ENCODE data around the gene OGDH. TPM values are rescaled to one million over a fixed set of nuclear protein-coding genes. Genes with fewer than 3 reads are reported as not detected.

Gene OGDH
- total and polyA plus RNA-seq, 2 of the 13 experiments (the other 11 are each of a cell fraction or from before 2014, with no cell fraction given), result 17.4 to 25.4 TPM

DNA sequence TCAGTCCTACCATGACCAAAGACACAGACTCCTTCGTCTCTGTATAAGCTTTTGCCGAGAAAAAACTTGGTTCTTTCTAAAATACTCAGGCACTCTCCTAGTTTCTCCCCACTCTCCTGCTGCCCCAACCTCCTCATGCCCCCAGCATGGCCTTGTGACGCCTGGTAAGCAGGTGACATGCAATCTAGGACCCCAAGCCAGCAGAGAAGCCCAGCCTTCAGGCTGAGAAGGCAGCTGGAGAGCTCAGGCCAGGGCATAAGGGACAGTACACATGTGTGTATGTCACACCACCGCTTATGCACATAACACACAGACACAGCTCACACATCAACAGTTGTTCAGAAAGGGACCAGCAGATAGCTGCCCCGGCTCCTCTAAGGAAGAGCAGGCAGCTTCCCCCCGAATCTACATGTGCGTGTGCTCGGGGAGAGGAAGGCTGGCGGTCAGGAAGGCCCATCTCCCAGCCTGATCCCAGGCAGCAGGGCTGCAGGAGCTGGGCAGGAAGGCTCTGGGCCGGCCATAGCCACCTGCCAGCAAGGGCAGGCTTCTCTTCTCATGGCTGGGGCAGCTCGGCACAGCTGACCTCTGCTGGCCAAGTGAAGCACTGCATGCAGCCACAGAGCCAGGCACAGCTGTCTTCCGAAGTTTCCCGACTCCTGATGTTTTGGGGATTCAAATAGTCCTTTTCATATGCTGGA, 41.2 kb upstream of the OGDH start (continued):
- peak; percentile 48; the same call in 1 of the 2 replicates for TF ChIP-seq ZNF614 (CRISPR knock-in tag; IDR thresholded peaks at IDR 0.05; ENCODE audit: borderline replicate concordance)
- no peak for TF ChIP-seq MIER2 (CRISPR knock-in tag; IDR thresholded peaks at IDR 0.05)
- 0 out of 2 replicates have a peak, but pooled peaks have one; percentile 26 for TF ChIP-seq ISL2 (CRISPR knock-in tag; IDR thresholded peaks at IDR 0.05)
- TF ChIP-seq KDM2A (CRISPR knock-in tag; IDR thresholded peaks at IDR 0.05; ENCODE audit: borderline replicate concordance, low read depth), result peak; percentile 54
- TF ChIP-seq, protein P1, sequence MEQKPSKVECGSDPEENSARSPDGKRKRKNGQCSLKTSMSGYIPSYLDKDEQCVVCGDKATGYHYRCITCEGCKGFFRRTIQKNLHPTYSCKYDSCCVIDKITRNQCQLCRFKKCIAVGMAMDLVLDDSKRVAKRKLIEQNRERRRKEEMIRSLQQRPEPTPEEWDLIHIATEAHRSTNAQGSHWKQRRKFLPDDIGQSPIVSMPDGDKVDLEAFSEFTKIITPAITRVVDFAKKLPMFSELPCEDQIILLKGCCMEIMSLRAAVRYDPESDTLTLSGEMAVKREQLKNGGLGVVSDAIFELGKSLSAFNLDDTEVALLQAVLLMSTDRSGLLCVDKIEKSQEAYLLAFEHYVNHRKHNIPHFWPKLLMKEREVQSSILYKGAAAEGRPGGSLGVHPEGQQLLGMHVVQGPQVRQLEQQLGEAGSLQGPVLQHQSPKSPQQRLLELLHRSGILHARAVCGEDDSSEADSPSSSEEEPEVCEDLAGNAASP (CRISPR knock-in tag; IDR thresholded peaks at IDR 0.05; ENCODE audit: borderline replicate concordance), result 0 out of 2 replicates have a peak, but pooled peaks have one; percentile 37
- TF ChIP-seq, protein P2, sequence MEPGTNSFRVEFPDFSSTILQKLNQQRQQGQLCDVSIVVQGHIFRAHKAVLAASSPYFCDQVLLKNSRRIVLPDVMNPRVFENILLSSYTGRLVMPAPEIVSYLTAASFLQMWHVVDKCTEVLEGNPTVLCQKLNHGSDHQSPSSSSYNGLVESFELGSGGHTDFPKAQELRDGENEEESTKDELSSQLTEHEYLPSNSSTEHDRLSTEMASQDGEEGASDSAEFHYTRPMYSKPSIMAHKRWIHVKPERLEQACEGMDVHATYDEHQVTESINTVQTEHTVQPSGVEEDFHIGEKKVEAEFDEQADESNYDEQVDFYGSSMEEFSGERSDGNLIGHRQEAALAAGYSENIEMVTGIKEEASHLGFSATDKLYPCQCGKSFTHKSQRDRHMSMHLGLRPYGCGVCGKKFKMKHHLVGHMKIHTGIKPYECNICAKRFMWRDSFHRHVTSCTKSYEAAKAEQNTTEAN (CRISPR knock-in tag; conservative IDR thresholded peaks at IDR 0.05), result 0 out of 2 replicates have a peak, but pooled peaks have one; percentile 34
- no peak for TF ChIP-seq MAZ (IDR thresholded peaks at IDR 0.05; ENCODE audit: borderline replicate concordance, low read depth, low read length)
- TF ChIP-seq MAZ (CRISPR knock-in tag; IDR thresholded peaks at IDR 0.05; ENCODE audit: low read depth), result no peak
- 0 out of 2 replicates have a peak, but pooled peaks have one; percentile 52 for TF ChIP-seq KLF6 (CRISPR knock-in tag; IDR thresholded peaks at IDR 0.05)
- TF ChIP-seq NFKB2 (CRISPR knock-in tag; IDR thresholded peaks at IDR 0.05; ENCODE audit: borderline replicate concordance), result 0 out of 2 replicates have a peak, but pooled peaks have one; percentile 72
- TF ChIP-seq, protein P3, sequence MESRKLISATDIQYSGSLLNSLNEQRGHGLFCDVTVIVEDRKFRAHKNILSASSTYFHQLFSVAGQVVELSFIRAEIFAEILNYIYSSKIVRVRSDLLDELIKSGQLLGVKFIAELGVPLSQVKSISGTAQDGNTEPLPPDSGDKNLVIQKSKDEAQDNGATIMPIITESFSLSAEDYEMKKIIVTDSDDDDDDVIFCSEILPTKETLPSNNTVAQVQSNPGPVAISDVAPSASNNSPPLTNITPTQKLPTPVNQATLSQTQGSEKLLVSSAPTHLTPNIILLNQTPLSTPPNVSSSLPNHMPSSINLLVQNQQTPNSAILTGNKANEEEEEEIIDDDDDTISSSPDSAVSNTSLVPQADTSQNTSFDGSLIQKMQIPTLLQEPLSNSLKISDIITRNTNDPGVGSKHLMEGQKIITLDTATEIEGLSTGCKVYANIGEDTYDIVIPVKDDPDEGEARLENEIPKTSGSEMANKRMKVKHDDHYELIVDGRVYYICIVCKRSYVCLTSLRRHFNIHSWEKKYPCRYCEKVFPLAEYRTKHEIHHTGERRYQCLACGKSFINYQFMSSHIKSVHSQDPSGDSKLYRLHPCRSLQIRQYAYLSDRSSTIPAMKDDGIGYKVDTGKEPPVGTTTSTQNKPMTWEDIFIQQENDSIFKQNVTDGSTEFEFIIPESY (CRISPR knock-in tag; IDR thresholded peaks at IDR 0.05), result peak; percentile 17; the same call in 1 of the 2 replicates
- TF ChIP-seq CHD4 (IDR thresholded peaks at IDR 0.05; ENCODE audit: borderline replicate concordance, low read length), result no peak
- TF ChIP-seq PAWR (CRISPR knock-in tag; IDR thresholded peaks at IDR 0.05; ENCODE audit: borderline replicate concordance), result no peak
- TF ChIP-seq FOXM1 (CRISPR knock-in tag; IDR thresholded peaks at IDR 0.05), result peak; percentile 12; the same call in 1 of the 2 replicates
- TF ChIP-seq ARNT (IDR thresholded peaks at IDR 0.05), result no peak
- TF ChIP-seq KAT7 (CRISPR knock-in tag; IDR thresholded peaks at IDR 0.05; ENCODE audit: borderline replicate concordance), result no peak
- TF ChIP-seq, protein P4, sequence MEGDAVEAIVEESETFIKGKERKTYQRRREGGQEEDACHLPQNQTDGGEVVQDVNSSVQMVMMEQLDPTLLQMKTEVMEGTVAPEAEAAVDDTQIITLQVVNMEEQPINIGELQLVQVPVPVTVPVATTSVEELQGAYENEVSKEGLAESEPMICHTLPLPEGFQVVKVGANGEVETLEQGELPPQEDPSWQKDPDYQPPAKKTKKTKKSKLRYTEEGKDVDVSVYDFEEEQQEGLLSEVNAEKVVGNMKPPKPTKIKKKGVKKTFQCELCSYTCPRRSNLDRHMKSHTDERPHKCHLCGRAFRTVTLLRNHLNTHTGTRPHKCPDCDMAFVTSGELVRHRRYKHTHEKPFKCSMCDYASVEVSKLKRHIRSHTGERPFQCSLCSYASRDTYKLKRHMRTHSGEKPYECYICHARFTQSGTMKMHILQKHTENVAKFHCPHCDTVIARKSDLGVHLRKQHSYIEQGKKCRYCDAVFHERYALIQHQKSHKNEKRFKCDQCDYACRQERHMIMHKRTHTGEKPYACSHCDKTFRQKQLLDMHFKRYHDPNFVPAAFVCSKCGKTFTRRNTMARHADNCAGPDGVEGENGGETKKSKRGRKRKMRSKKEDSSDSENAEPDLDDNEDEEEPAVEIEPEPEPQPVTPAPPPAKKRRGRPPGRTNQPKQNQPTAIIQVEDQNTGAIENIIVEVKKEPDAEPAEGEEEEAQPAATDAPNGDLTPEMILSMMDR (CRISPR knock-in tag; IDR thresholded peaks at IDR 0.05), result peak; percentile 95
- no peak for TF ChIP-seq ZNF652 (CRISPR knock-in tag; IDR thresholded peaks at IDR 0.05; ENCODE audit: borderline replicate concordance, low read depth)
- no peak for TF ChIP-seq ZFP82 (CRISPR knock-in tag; IDR thresholded peaks at IDR 0.05; ENCODE audit: borderline replicate concordance)
- TF ChIP-seq, protein P5, sequence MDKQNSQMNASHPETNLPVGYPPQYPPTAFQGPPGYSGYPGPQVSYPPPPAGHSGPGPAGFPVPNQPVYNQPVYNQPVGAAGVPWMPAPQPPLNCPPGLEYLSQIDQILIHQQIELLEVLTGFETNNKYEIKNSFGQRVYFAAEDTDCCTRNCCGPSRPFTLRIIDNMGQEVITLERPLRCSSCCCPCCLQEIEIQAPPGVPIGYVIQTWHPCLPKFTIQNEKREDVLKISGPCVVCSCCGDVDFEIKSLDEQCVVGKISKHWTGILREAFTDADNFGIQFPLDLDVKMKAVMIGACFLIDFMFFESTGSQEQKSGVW (CRISPR knock-in tag; IDR thresholded peaks at IDR 0.05; ENCODE audit: borderline replicate concordance), result no peak
- TF ChIP-seq ZNF546 (CRISPR knock-in tag; conservative IDR thresholded peaks at IDR 0.05), result 0 out of 2 replicates have a peak, but pooled peaks have one; percentile 43
